PC-3 (cell line): ENCODE data around the gene PAX7. TPM values are rescaled to one million over a fixed set of nuclear protein-coding genes. Genes with fewer than 3 reads are reported as not detected.

ENCODE experiments used
- ATAC-seq: fragments of 200-7000 bp; cut with Tn5 transposase; 2 replicates; pipeline ENCODE4 v1.9.1; 2020; ENCODE audit warnings: mild to moderate bottlenecking, moderate library complexity
- BruUV-seq: library from RNA; stranded (reverse); fragments of 400-500 nt; replicated peaks from 2 replicates; lab custom pipeline; 2021; lab: Mats Ljungman, UMichigan
- CTCF ChIA-PET: fragments of 300-600 bp; sonication (Branson Sonifier 250); formaldehyde crosslinking; loops from one replicate; lab custom pipeline; 2022; ENCODE audit warnings: antibody characterized with exemption; lab: Charles Lee
- POLR2A ChIA-PET: fragments of 300-600 bp; sonication (Branson Sonifier 250); formaldehyde crosslinking; loops from one replicate; lab custom pipeline; 2022; ENCODE audit warnings: antibody characterized with exemption; ENCODE audit not compliant: unreplicated experiment; lab: Charles Lee
- DNase-seq: peaks from one replicate; pipeline ENCODE4 v3.0.0-alpha.2; 2015
- H2AFZ ChIP-seq: fragments of 300-600 bp; sonication (generic); 2 replicates; pipeline ENCODE4 v1.6.0; 2016; ENCODE audit warnings: antibody characterized with exemption, low read length
- H3F3A ChIP-seq: fragments of 300-600 bp; sonication (generic); one replicate; pipeline ENCODE4 v1.6.0; 2017; ENCODE audit warnings: antibody characterized with exemption, low read length, control low read depth, mild to moderate bottlenecking; ENCODE audit not compliant: unreplicated experiment
- H3K27ac ChIP-seq: fragments of 300-600 bp; sonication (generic); 2 replicates; pipeline ENCODE4 v1.5.1; 2016; ENCODE audit warnings: mild to moderate bottlenecking, low read length
- H3K27me3 ChIP-seq: fragments of 300-600 bp; sonication (generic); 2 replicates; pipeline ENCODE4 v1.6.1; 2016; ENCODE audit warnings: low read length, mixed read lengths
- H3K36me3 ChIP-seq: fragments of 300-600 bp; sonication (generic); 2 replicates; pipeline ENCODE4 v1.6.1; 2016; ENCODE audit warnings: low read depth, mixed run types, low read length, mixed read lengths
- H3K4me1 ChIP-seq: fragments of 300-600 bp; sonication (generic); 2 replicates; pipeline ENCODE4 v1.5.1; 2016; ENCODE audit warnings: low read length; ENCODE audit not compliant: insufficient read depth
- H3K4me2 ChIP-seq: fragments of 300-600 bp; sonication (generic); 2 replicates; pipeline ENCODE4 v1.6.0; 2016; ENCODE audit warnings: low read length
- H3K4me3 ChIP-seq: fragments of 300-600 bp; sonication (generic); 2 replicates; pipeline ENCODE4 v1.5.1; 2016; ENCODE audit warnings: mild to moderate bottlenecking, low read length, mixed read lengths
- H3K79me2 ChIP-seq: fragments of 300-600 bp; sonication (generic); 2 replicates; pipeline ENCODE4 v1.6.1; 2017; ENCODE audit warnings: low read length, mixed read lengths
- H3K9ac ChIP-seq: fragments of 300-600 bp; sonication (generic); 2 replicates; pipeline ENCODE4 v1.6.0; 2016; ENCODE audit warnings: mild to moderate bottlenecking, low read length
- H3K9me2 ChIP-seq: fragments of 300-600 bp; sonication (generic); replicated peaks from 2 replicates; pipeline ENCODE4 v1.6.1; 2016; ENCODE audit warnings: mixed run types, low read length, mixed read lengths
- H3K9me3 ChIP-seq: fragments of 300-600 bp; sonication (generic); 2 replicates; pipeline ENCODE4 v1.6.1; 2016; ENCODE audit warnings: low read length, mixed read lengths
- H4K20me1 ChIP-seq: fragments of 300-600 bp; sonication (generic); 2 replicates; pipeline ENCODE4 v1.6.1; 2016; ENCODE audit warnings: low read length, mixed read lengths
- EZH2 ChIP-seq: fragments of 300-600 bp; sonication (generic); IDR thresholded peaks from one replicate; pipeline ENCODE4 v1.6.1; 2017; ENCODE audit warnings: antibody characterized with exemption, mild to moderate bottlenecking, low read length; ENCODE audit not compliant: unreplicated experiment
- EZH2phosphoT487 ChIP-seq: fragments of 300-600 bp; sonication (generic); IDR thresholded peaks from 2 replicates; pipeline ENCODE4 v1.6.1; 2018; ENCODE audit warnings: mild to moderate bottlenecking, antibody characterized with exemption, low read length, borderline replicate concordance
- intact Hi-C: fragments of 100-400 bp; cut with micrococcal nuclease; formaldehyde crosslinking; loops from 2 replicates; pipeline ENCODE4 v1.9.0; 2023
- total RNA-seq: library from RNA; depleted of rRNA; stranded (reverse); fragments of >200 nt; gene quantifications from 2 replicates; pipeline ENCODE4 v1.2.3, GENCODE V29; 2014
- TF ChIP-seq, protein P1 (sequence below): fragments of 300-600 bp; sonication (generic); conservative IDR thresholded peaks from 2 replicates; pipeline ENCODE4 v1.5.1; 2017; ENCODE audit warnings: antibody characterized with exemption, low read depth, mild to moderate bottlenecking, low read length

PAX7 gene
- total RNA-seq, 1 experiment from 2014 or later, result not detected

DNA sequence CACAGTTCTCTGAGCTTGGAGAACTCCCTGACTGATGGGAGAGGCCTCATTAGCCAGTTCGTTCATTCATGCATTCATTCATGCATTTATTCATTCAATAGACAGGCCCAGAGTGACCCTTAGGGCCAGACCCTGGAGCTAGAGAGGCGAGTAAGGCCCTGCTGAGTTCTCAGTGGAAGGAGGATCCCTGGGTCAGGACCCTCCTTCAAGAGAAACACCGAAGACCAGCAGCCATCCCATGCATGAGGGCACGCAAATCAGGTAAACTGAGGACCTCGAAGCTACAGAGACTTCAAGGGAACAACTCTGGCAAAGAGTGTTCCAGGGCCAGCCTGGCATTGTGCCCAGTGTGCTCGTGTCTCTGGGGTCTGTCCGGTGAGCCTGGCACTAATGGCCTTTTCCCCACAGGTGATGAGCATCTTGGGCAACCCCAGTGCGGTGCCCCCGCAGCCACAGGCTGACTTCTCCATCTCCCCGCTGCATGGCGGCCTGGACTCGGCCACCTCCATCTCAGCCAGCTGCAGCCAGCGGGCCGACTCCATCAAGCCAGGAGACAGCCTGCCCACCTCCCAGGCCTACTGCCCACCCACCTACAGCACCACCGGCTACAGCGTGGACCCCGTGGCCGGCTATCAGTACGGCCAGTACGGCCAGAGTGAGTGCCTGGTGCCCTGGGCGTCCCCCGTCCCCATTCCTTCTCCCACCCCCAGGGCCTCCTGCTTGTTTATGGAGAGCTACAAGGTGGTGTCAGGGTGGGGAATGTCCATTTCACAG lies 104.8 kb downstream of the PAX7 start:
- no peak overlapping the region for H3K4me2 ChIP-seq
- no peaks in the 10 kb centered on the region for H4K20me1 ChIP-seq
- no TSS peak for BruUV-seq
- no peak for ATAC-seq
- H3K4me3 ChIP-seq, result no peak overlapping the region
- POLR2A ChIA-PET, result no interaction called here
- no peaks in the 10 kb centered on the region for H3F3A ChIP-seq
- no peaks in the 10 kb centered on the region for H3K4me1 ChIP-seq
- no peaks in the 10 kb centered on the region for H3K9me2 ChIP-seq
- no peak overlapping the region for H3K9ac ChIP-seq
- TF ChIP-seq, protein P1, sequence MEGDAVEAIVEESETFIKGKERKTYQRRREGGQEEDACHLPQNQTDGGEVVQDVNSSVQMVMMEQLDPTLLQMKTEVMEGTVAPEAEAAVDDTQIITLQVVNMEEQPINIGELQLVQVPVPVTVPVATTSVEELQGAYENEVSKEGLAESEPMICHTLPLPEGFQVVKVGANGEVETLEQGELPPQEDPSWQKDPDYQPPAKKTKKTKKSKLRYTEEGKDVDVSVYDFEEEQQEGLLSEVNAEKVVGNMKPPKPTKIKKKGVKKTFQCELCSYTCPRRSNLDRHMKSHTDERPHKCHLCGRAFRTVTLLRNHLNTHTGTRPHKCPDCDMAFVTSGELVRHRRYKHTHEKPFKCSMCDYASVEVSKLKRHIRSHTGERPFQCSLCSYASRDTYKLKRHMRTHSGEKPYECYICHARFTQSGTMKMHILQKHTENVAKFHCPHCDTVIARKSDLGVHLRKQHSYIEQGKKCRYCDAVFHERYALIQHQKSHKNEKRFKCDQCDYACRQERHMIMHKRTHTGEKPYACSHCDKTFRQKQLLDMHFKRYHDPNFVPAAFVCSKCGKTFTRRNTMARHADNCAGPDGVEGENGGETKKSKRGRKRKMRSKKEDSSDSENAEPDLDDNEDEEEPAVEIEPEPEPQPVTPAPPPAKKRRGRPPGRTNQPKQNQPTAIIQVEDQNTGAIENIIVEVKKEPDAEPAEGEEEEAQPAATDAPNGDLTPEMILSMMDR, result no peak
- TF ChIP-seq EZH2phosphoT487, result no peak
- no peak for TF ChIP-seq EZH2
- no peaks in the 10 kb centered on the region for H3K79me2 ChIP-seq
- H3K27ac ChIP-seq, result no peak overlapping the region
- intact Hi-C loops, result no loop called here
- no peaks in the 10 kb centered on the region for H3K36me3 ChIP-seq
- CTCF ChIA-PET, result no interaction called here
- DNase-seq, result no peak
- H3K27me3 ChIP-seq, result peaks cover 38% of the 10 kb centered on the region
- H3K9me3 ChIP-seq, result no peaks in the 10 kb centered on the region
- no peak overlapping the region for H2AFZ ChIP-seq

DNA sequence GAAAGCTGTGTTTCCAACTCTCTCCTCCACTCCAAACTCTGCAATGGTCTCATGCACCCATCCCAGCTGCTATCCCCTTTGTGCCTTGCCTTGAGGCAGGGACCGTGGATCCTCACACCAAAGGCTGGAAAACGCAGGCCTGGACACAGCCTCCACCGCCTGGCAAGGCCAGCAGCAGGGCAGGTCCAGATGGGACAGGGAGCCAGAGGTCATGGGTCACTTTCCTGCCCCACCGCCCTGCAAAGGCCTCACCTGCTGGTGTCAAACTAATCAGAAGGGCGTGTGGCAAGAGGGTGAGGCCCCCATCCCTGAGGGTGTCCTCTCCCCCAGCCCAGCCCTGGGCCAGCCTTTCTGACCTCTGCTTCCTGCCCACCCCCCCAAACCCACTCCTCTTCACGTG lies 106.3 kb downstream of the PAX7 start:
- ChIA-PET POLR2A (no interaction called here), CTCF (no interaction called here)
- Histone ChIP-seq H3K9ac (no peak overlapping the region), H3K4me1 (no peaks in the 10 kb centered on the region), H3K9me3 (no peaks in the 10 kb centered on the region), H3K9me2 (no peaks in the 10 kb centered on the region), H2AFZ (no peak overlapping the region), H3K36me3 (no peaks in the 10 kb centered on the region), H3K4me3 (no peak overlapping the region), H3K4me2 (no peak overlapping the region), H3K79me2 (no peaks in the 10 kb centered on the region), H3F3A (no peaks in the 10 kb centered on the region), H3K27me3 (peaks cover 46% of the 10 kb centered on the region), H4K20me1 (no peaks in the 10 kb centered on the region), H3K27ac (no peak overlapping the region)
- no peak for DNase-seq
- TF ChIP-seq, protein P1, result no peak
- TF ChIP-seq EZH2phosphoT487 (no peak), EZH2 (no peak)
- BruUV-seq, result no TSS peak
- ATAC-seq, result no peak
- intact Hi-C loops, result no loop called here

DNA sequence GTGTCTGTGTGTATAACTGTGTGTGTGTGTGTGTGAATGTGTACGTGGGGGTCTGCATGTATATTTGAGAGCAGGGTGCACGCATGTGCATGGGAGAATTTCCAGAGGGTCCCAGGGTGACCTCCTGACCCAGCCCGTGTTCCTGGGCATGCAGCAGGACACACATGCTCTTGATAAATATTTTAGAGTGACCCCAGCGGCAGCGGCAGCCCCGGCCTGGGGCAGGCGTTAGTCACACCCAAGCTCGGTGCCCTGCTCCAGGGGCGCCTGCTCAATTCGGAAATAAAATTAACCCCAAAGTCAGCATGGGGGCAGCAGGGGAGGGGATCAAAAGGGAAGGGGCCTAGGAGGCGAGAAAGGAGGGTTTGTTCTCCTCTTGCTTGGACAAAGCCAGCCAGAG lies 107.5 kb downstream of the PAX7 start:
- TF ChIP-seq, protein P1, result no peak
- TF ChIP-seq EZH2phosphoT487 (no peak), EZH2 (no peak)
- Histone ChIP-seq H3K4me3 (no peak overlapping the region), H3K9ac (no peak overlapping the region), H3K9me3 (no peaks in the 10 kb centered on the region), H3K4me1 (no peaks in the 10 kb centered on the region), H3K27me3 (peaks cover 36% of the 10 kb centered on the region), H3K36me3 (no peaks in the 10 kb centered on the region), H4K20me1 (no peaks in the 10 kb centered on the region), H3F3A (no peaks in the 10 kb centered on the region), H3K79me2 (no peaks in the 10 kb centered on the region), H2AFZ (no peak overlapping the region), H3K27ac (no peak overlapping the region), H3K9me2 (no peaks in the 10 kb centered on the region), H3K4me2 (no peak overlapping the region)
- intact Hi-C loops, result no loop called here
- ChIA-PET CTCF (no interaction called here), POLR2A (no interaction called here)
- no peak for ATAC-seq
- no TSS peak for BruUV-seq
- DNase-seq, result no peak
